Activated CD4-positive, alpha-beta T cell treated with anti-CD3 and anti-CD28 coated beads, Interleukin-2, amount 10 ng/mL, durations not matched to agents 7 days and 5 days (primary cell): ENCODE measurements around the gene ADRB1. TPM values are rescaled to one million over a fixed set of nuclear protein-coding genes. Genes with fewer than 3 reads are reported as not detected.

Experiments used
- CTCF ChIA-PET: fragments of 350-600 bp; sonication (Branson Sonifier 250); formaldehyde crosslinking; loops from one replicate; lab custom pipeline; 2021; ENCODE audit warnings: antibody characterized with exemption; lab: Charles Lee
- POLR2A ChIA-PET: fragments of 350-600 bp; sonication (Branson Sonifier 250); formaldehyde crosslinking; loops from one replicate; lab custom pipeline; 2021; ENCODE audit warnings: antibody characterized with exemption; lab: Charles Lee
- DNase-seq: peaks from one replicate; pipeline ENCODE4 v3.0.0-alpha.2; 2020
- H3K27ac Mint-ChIP-seq: one replicate; pipeline ENCODE4 v1.8.0; 2021; ENCODE audit warnings: mild to moderate bottlenecking, moderate library complexity, mixed read lengths
- H3K27me3 Mint-ChIP-seq: one replicate; pipeline ENCODE4 v1.8.0; 2021; ENCODE audit warnings: mixed read lengths
- H3K36me3 Mint-ChIP-seq: one replicate; pipeline ENCODE4 v1.8.0; 2021; ENCODE audit warnings: low read depth, mixed read lengths
- H3K4me1 Mint-ChIP-seq: one replicate; pipeline ENCODE4 v1.8.0; 2021; ENCODE audit warnings: mixed read lengths
- H3K4me3 Mint-ChIP-seq: one replicate; pipeline ENCODE4 v1.8.0; 2021; ENCODE audit warnings: mild to moderate bottlenecking, moderate library complexity, mixed read lengths
- H3K9me3 Mint-ChIP-seq: one replicate; pipeline ENCODE4 v1.8.0; 2021; ENCODE audit warnings: mixed read lengths
- total RNA-seq, 2 experiments: library from RNA; stranded (reverse); gene quantifications; one replicate each; pipeline ENCODE4 v1.2.3, GENCODE V29; 2021

Gene ADRB1
- total RNA-seq, 2 experiments from 2014 or later: not detected

DNA sequence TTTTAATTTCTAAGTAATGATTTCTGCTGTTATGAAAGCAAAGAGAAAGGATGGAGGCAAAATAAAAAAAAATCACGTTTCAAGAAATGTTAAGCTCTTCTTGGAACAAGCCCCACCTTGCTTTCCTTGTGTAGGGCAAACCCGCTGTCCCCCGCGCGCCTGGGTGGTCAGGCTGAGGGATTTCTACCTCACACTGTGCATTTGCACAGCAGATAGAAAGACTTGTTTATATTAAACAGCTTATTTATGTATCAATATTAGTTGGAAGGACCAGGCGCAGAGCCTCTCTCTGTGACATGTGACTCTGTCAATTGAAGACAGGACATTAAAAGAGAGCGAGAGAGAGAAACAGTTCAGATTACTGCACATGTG lies 2.4 kb downstream of the ADRB1 start:
- ChIA-PET CTCF (interaction anchor here (1.4 kb wide), 1 partner anchor 240 kb away, joined by 4 read pairs; no protein-coding TSS in a partner anchor), POLR2A (no interaction called here)
- no peak for DNase-seq
- Mint-ChIP-seq H3K9me3 (no peaks in the 10 kb centered on the region), H3K27me3 (peaks cover 76% of the 10 kb centered on the region), H3K36me3 (peaks cover 3% of the 10 kb centered on the region), H3K4me1 (peaks cover 18% of the 10 kb centered on the region), H3K27ac (no peak overlapping the region), H3K4me3 (no peak overlapping the region)

DNA sequence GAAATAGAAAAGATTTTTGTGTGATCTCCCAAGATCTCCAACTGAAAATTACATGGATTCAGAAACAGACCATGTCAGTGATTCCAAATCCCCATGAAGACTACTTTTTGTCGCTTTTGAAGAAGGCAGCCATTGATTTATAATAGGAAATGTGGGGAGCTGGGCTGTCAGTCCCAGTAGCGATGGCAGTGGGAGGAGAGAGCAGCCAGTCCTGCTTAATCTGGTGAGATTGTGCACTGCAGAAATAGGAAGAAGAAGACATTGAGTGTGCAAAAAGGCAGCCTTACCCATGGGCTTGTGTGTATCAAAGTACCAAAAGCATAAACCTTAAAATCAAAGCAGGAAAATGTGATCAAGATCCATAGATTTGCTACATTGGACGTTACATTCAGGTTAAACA lies 4.8 kb downstream of the ADRB1 start:
- no peak for DNase-seq
- H3K9me3 Mint-ChIP-seq: no peaks in the 10 kb centered on the region
- ChIA-PET POLR2A (no interaction called here), CTCF (interaction anchor here (0.6 kb wide), 1 partner anchor 298 kb away, joined by 6 read pairs; no protein-coding TSS in a partner anchor)
- H3K27me3 Mint-ChIP-seq: peaks cover 74% of the 10 kb centered on the region
- H3K36me3 Mint-ChIP-seq: peaks cover 3% of the 10 kb centered on the region
- peaks cover 13% of the 10 kb centered on the region for H3K4me1 Mint-ChIP-seq
- H3K27ac Mint-ChIP-seq: no peak overlapping the region
- H3K4me3 Mint-ChIP-seq: no peak overlapping the region

DNA sequence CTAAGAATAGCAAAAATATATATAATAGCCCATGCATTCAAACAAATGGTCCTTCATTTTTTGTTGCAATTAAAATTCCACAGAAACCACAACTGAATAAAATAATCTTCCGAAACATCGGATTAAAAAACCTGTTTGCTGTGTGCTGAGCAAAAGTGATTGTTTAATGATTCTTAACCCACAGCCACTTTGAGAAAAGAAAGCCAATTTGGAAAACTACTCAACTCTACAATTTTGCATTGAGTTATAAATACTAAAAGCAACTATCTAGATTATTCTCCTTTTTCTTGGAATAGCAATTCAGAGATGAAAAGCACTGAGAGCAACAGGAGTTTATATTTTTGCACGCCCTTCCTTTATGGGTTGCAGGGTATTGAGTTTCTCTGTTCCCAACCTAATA lies 8.0 kb downstream of the ADRB1 start:
- Mint-ChIP-seq H3K9me3 (no peaks in the 10 kb centered on the region), H3K4me1 (peaks cover 5% of the 10 kb centered on the region), H3K27ac (no peak overlapping the region), H3K27me3 (peaks cover 67% of the 10 kb centered on the region), H3K4me3 (no peak overlapping the region), H3K36me3 (no peaks in the 10 kb centered on the region)
- POLR2A ChIA-PET: no interaction called here
- no peak for DNase-seq
- CTCF ChIA-PET: no interaction called here

DNA sequence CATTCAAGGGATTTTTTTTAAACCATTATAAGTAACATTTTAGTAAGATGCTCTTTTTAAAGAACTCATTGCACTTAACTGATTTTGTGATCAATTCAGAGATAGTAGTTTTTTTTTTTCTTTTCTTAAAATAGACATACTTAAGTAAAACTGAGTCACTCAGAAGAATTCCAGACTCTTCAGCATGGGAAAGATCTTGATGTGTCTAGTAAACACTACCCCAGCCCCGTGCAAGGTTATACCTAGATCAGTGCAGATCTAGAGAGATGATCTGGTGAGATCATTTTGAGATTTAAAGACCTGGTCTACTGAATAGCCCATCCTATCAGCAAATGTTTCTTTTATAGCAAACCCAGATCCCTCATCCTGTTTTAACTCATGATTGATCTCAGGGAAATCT lies 8.6 kb downstream of the ADRB1 start:
- no peaks in the 10 kb centered on the region for H3K9me3 Mint-ChIP-seq
- no peak overlapping the region for H3K27ac Mint-ChIP-seq
- POLR2A ChIA-PET: no interaction called here
- no peaks in the 10 kb centered on the region for H3K36me3 Mint-ChIP-seq
- H3K27me3 Mint-ChIP-seq: peaks cover 65% of the 10 kb centered on the region
- DNase-seq: no peak
- H3K4me1 Mint-ChIP-seq: peaks cover 5% of the 10 kb centered on the region
- CTCF ChIA-PET: no interaction called here
- H3K4me3 Mint-ChIP-seq: no peak overlapping the region

DNA sequence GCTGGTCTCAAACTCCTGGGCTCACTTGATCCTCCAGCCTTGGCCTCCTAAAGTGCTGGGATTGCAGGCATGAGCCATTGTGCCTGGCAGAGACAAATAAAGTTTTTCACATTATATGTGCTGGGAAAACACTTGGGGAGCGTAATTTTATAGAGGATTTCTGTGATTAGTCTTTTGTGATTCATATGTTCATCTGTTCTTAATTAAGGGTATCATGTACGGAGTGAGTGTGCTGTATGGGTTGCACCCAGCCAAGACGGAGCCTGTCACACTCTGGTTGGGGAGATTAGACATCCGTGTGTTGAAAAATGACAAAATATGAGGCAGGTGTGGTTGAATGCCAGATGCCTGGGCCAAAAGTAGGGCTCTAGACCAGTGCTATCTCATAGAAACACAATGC lies 10.3 kb downstream of the ADRB1 start:
- no peak overlapping the region for H3K4me3 Mint-ChIP-seq
- peaks cover 4% of the 10 kb centered on the region for H3K4me1 Mint-ChIP-seq
- ChIA-PET POLR2A (no interaction called here), CTCF (interaction anchor here (1.2 kb wide), 1 partner anchor 18 kb away, joined by 3 read pairs; no protein-coding TSS in a partner anchor)
- no peak overlapping the region for H3K27ac Mint-ChIP-seq
- peaks cover 56% of the 10 kb centered on the region for H3K27me3 Mint-ChIP-seq
- no peak for DNase-seq
- H3K9me3 Mint-ChIP-seq: no peaks in the 10 kb centered on the region
- H3K36me3 Mint-ChIP-seq: no peaks in the 10 kb centered on the region

DNA sequence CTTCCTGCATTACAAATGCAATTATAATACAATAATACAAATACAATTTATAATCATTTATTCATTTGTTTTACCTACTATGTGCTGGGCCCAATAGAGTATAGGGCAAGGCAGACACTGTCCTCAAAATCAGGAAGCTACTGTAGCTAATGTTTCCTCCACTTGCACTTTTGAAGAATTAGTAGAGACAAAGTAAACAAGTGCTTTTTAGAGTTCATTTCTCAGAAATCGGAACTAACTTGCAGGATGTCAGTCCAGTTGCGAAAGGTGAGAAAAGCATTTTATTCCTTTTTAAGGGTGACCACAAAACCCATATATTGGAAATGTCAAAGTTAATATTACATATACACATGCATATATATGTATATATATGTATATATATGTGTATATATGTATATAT lies 14.2 kb downstream of the ADRB1 start:
- H3K9me3 Mint-ChIP-seq: peaks cover 3% of the 10 kb centered on the region
- H3K27me3 Mint-ChIP-seq: peaks cover 36% of the 10 kb centered on the region
- POLR2A ChIA-PET: no interaction called here
- H3K4me3 Mint-ChIP-seq: no peak overlapping the region
- no peaks in the 10 kb centered on the region for H3K36me3 Mint-ChIP-seq
- DNase-seq: no peak
- CTCF ChIA-PET: interaction anchor here (0.5 to 2.0 kb wide), 2 partner anchors 9 to 13 kb away, joined by 3 to 4 read pairs; no protein-coding TSS in a partner anchor
- H3K4me1 Mint-ChIP-seq: peaks cover 20% of the 10 kb centered on the region
- no peak overlapping the region for H3K27ac Mint-ChIP-seq

DNA sequence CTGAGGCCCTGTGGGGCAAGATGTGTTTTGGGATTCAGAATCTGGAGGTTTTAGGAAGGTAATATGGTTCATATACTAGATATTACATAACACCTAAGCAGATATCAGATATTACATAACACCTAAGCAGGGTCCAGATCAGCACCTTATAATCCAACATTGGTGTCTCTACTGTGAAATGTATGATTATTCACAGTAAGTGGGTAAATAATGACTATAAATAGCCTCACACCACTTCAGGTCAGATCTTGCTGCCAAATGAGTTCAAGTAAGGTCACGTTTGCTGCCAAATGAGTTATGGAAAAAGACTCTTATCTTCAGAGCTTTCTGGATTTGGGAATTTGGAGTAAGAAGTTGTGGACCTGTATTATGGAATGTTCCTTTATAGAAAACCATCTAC lies 14.6 kb downstream of the ADRB1 start:
- ChIA-PET CTCF (interaction anchor here (0.5 to 2.0 kb wide), 3 partner anchors 9 to 311 kb away, joined by 3 to 4 read pairs (median 3); no protein-coding TSS in a partner anchor), POLR2A (interaction anchor here (0.7 kb wide), 1 partner anchor 401 kb away, joined by 7 read pairs; no protein-coding TSS in a partner anchor)
- H3K4me3 Mint-ChIP-seq: no peak overlapping the region
- DNase-seq: no peak
- H3K9me3 Mint-ChIP-seq: peaks cover 3% of the 10 kb centered on the region
- peaks cover 20% of the 10 kb centered on the region for H3K4me1 Mint-ChIP-seq
- H3K36me3 Mint-ChIP-seq: no peaks in the 10 kb centered on the region
- no peak overlapping the region for H3K27ac Mint-ChIP-seq
- H3K27me3 Mint-ChIP-seq: peaks cover 37% of the 10 kb centered on the region

DNA sequence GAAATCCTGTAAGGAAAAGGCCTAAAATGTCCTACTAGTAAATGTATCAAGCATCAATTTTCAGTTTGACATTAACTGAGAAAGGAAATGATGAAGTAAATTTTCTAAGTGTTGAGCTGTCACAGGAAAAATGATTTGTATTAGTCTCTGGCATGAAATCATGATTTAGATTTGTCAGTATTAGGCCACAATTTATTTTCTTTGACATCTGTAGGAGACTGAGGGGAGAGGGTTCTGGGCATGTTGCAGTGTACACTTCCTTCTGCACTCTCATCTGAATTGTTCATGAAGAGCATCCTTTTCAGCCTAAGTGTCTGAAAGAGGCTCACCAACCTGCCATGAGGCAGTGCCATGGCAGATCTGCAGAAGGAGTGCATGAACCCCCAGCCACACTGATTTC lies 15.9 kb downstream of the ADRB1 start:
- Mint-ChIP-seq H3K27ac (no peak overlapping the region), H3K27me3 (peaks cover 38% of the 10 kb centered on the region), H3K4me3 (no peak overlapping the region), H3K36me3 (no peaks in the 10 kb centered on the region), H3K9me3 (peaks cover 3% of the 10 kb centered on the region), H3K4me1 (peaks cover 20% of the 10 kb centered on the region)
- no peak for DNase-seq
- ChIA-PET POLR2A (no interaction called here), CTCF (interaction anchor here (0.6 to 2.0 kb wide), 3 partner anchors 12 to 110 kb away, joined by 3 to 4 read pairs (median 4); no protein-coding TSS in a partner anchor)

DNA sequence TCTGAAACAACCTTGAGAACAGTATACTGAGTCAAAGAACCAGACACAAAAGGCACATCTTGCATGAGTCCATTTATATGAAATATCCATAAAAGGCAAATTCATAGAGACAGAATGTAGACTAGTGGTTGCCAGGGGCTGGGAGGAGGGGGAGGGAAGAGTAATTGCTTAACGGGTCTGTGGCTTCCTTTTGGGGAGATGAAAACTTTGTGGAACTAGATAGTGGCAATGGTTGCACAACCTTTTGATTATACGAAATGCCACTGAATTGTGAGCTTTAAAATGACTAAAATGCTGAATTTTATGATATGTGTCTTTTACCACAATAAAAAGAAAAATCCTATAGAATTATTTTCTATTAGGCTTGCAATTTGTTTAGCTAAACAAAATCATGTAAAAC lies 16.8 kb downstream of the ADRB1 start:
- CTCF ChIA-PET: interaction anchor here (0.9 to 1.3 kb wide), 2 partner anchors 12 to 35 kb away, joined by 3 to 4 read pairs; no protein-coding TSS in a partner anchor
- Mint-ChIP-seq H3K4me1 (peaks cover 20% of the 10 kb centered on the region), H3K27me3 (peaks cover 42% of the 10 kb centered on the region), H3K9me3 (peaks cover 3% of the 10 kb centered on the region), H3K36me3 (no peaks in the 10 kb centered on the region), H3K4me3 (no peak overlapping the region), H3K27ac (no peak overlapping the region)
- POLR2A ChIA-PET: no interaction called here
- no peak for DNase-seq

DNA sequence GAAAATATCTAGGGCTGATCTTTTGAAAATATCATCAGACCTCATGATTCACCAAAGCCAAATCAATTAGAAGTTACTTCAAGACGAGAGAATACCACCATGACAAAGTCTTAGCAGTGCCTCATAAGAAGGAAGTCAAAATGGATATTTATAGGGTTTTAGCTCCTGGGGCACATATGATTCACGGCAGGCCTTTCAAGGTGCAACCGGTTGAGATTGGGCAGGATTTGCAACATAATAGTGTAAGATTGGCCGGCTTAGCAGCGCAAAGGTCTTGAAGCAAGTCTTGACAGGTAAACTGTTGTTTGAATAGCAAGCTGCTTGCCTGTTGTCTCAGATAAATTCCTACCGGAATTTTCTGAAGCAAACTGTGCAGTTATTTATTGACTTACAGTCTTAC lies 17.5 kb downstream of the ADRB1 start:
- Mint-ChIP-seq H3K4me3 (no peak overlapping the region), H3K36me3 (no peaks in the 10 kb centered on the region), H3K27me3 (peaks cover 44% of the 10 kb centered on the region), H3K4me1 (peaks cover 20% of the 10 kb centered on the region), H3K27ac (no peak overlapping the region), H3K9me3 (peaks cover 3% of the 10 kb centered on the region)
- ChIA-PET POLR2A (no interaction called here), CTCF (interaction anchor here (0.9 kb wide), 1 partner anchor 11 kb away, joined by 3 read pairs; no protein-coding TSS in a partner anchor)
- no peak for DNase-seq

DNA sequence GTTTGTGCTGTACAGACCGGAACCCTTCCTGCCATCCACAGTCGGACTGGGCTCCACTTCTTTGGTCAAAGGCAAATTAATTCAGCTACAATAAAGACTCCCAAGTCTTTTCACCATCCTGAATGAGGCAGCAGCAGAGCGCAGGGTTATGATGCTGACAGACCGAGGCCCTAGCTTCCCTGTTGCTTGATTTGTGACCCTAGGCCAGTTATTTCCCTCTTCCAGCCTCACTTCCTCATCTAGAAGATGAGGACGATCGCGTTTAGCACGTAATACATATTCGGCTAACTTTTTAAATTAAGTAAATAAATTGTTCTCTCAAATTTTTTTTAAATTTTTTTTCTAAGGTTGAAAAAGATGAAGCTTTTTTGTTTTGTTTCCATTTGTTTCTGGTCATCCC lies 18.1 kb downstream of the ADRB1 start:
- peaks cover 3% of the 10 kb centered on the region for H3K9me3 Mint-ChIP-seq
- POLR2A ChIA-PET: no interaction called here
- no peaks in the 10 kb centered on the region for H3K36me3 Mint-ChIP-seq
- peaks cover 44% of the 10 kb centered on the region for H3K27me3 Mint-ChIP-seq
- no peak overlapping the region for H3K27ac Mint-ChIP-seq
- no peak overlapping the region for H3K4me3 Mint-ChIP-seq
- no peak for DNase-seq
- CTCF ChIA-PET: interaction anchor here (0.5 kb wide), 1 partner anchor 1162 kb away, joined by 4 read pairs; no protein-coding TSS in a partner anchor
- peaks cover 20% of the 10 kb centered on the region for H3K4me1 Mint-ChIP-seq

DNA sequence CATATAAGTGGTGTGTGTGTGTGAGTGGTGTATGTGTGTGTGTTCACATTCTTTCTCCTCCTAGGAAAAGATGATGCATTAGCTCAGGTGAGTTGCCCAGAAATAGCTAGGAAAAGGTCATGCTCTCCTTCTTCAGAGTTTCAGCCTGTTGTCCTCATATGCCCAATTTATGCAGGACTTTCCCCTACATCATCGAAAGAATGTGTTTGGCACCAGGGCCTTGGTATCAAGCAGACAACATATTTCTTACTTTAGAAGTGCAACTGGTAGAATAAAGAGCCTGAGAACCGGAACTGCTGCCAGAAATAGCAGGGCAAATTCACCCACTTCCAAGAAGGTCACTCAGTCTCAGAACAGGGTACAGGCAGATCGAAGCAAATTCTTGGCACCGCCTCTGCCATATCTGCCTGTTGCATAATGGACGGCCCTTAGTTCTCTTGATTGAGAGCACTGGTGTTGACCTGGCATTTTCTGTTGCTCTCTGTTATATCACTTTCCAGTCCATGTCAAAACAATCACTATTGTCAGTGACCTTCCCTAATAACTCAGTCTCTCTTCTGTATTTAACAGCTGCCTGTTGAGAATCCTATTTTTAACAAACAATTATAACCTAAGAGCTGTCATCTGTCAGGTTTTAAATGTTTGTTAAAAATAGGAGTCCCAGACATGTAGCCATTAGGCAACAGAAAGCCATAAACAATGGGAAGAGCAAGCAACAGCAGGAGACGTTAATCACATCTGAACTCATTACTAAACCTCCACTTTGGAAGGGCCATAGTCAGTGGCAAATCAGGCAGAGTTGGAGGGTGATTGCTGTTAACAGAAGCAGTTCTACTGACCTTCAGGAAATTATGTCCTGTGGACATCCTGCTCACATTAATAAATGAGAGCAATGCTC lies 20.7 kb downstream of the ADRB1 start:
- ChIA-PET CTCF (no interaction called here), POLR2A (no interaction called here)
- no peak for DNase-seq
- Mint-ChIP-seq H3K27me3 (peaks cover 38% of the 10 kb centered on the region), H3K9me3 (peaks cover 3% of the 10 kb centered on the region), H3K4me1 (peaks cover 26% of the 10 kb centered on the region), H3K27ac (no peak overlapping the region), H3K36me3 (no peaks in the 10 kb centered on the region), H3K4me3 (no peak overlapping the region)

DNA sequence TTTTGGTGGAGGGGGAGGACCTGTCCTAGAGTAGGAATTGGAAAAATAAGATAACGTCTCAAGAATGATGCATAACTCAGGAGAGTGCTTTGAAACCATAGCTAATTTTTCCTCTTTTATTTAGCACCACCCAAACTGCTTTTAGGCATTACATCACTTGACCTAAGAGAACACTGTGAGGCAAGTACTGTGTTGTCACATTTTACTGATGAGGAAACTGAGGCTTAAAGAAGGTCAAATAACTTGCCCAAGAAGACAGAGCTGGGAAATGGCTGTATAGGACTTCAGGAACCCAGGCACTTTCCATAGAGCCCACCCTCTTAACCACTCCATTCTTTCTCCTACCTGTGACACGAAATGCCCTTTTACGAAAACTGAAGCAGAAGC lies 21.4 kb downstream of the ADRB1 start:
- no peak overlapping the region for H3K27ac Mint-ChIP-seq
- H3K9me3 Mint-ChIP-seq: peaks cover 3% of the 10 kb centered on the region

More for the DNA sequence above, 21.4 kb downstream of the ADRB1 start:
- ChIA-PET CTCF (no interaction called here), POLR2A (no interaction called here)
- H3K36me3 Mint-ChIP-seq: no peaks in the 10 kb centered on the region
- H3K27me3 Mint-ChIP-seq: peaks cover 34% of the 10 kb centered on the region
- no peak for DNase-seq
- H3K4me1 Mint-ChIP-seq: peaks cover 21% of the 10 kb centered on the region
- H3K4me3 Mint-ChIP-seq: no peak overlapping the region
